HFFc6 (cell line): ENCODE results near the gene PRDX1. TPM values are rescaled to one million over a fixed set of nuclear protein-coding genes. Genes with fewer than 3 reads are reported as not detected.
"Not testable (repeated sequence)": the region's sequence is repeated elsewhere in the genome, so short reads cannot be mapped to it uniquely, and the experiment has no call there.

Experiments
- DNase-seq: peaks from one replicate; pipeline ENCODE4 v3.0.0-alpha.2; 2018
- H3K27ac Mint-ChIP-seq: 2 replicates; pipeline ENCODE4 v1.8.0; 2020; ENCODE audit warnings: mild to moderate bottlenecking, mixed read lengths
- H3K27me3 Mint-ChIP-seq: 2 replicates; pipeline ENCODE4 v1.8.0; 2021; ENCODE audit warnings: mild to moderate bottlenecking, moderate library complexity, mixed read lengths; ENCODE audit not compliant: insufficient read depth
- H3K36me3 Mint-ChIP-seq: 2 replicates; pipeline ENCODE4 v1.8.0; 2021; ENCODE audit warnings: low read depth, mixed read lengths
- H3K4me1 Mint-ChIP-seq: 2 replicates; pipeline ENCODE4 v1.8.0; 2020; ENCODE audit warnings: low read depth, mixed read lengths
- H3K4me3 Mint-ChIP-seq: 2 replicates; pipeline ENCODE4 v1.8.0; 2020; ENCODE audit warnings: mild to moderate bottlenecking, moderate library complexity, mixed read lengths
- H3K9me3 Mint-ChIP-seq: 2 replicates; pipeline ENCODE4 v1.8.0; 2020; ENCODE audit warnings: mild to moderate bottlenecking, mixed read lengths
- CTCF ChIP-seq: fragments of 200-600 bp; sonication (generic); IDR thresholded peaks from 2 replicates; pipeline ENCODE4 v1.5.0; 2021; ENCODE audit warnings: antibody characterized with exemption, mild to moderate bottlenecking
- total RNA-seq, 6 experiments: library from RNA; stranded (reverse); fragmentation: NEBNext Ultra II Directional; extraction: Animal tissue kit (Norgen Biotek cat#: 25700); gene quantifications; 2 replicates in 1 of 6; 3 replicates in 5 of 6; pipeline ENCODE4 v1.2.3, GENCODE V29; 2021

PRDX1 gene
- total RNA-seq, 6 experiments from 2014 or later, result 798 to 1,123 (median 999) TPM

GRCh38 chr1:45473302-45473701 lies 48.4 kb downstream of the PRDX1 start:
- H3K36me3 Mint-ChIP-seq, result no peaks in the 10 kb centered on the region
- no peaks in the 10 kb centered on the region for H3K4me1 Mint-ChIP-seq
- no peaks in the 10 kb centered on the region; the same call in 1 of the 2 replicates for H3K27me3 Mint-ChIP-seq
- no peak overlapping the region for H3K27ac Mint-ChIP-seq
- H3K4me3 Mint-ChIP-seq, result no peak overlapping the region
- DNase-seq, result no peak
- TF ChIP-seq CTCF, result no peak
- H3K9me3 Mint-ChIP-seq, result no peaks in the 10 kb centered on the region

- Mint-ChIP-seq H3K27ac (no peak overlapping the region), H3K4me1 (no peaks in the 10 kb centered on the region), H3K27me3 (peaks cover 1% of the 10 kb centered on the region; the same call in 1 of the 2 replicates), H3K4me3 (no peak overlapping the region), H3K36me3 (no peaks in the 10 kb centered on the region), H3K9me3 (no peaks in the 10 kb centered on the region)
- no peak for DNase-seq
- TF ChIP-seq CTCF, result no peak
Observed at GRCh38 chr1:45470306-45470798, 51.3 kb downstream of the PRDX1 start.

GRCh38 chr1:45467353-45467752 lies 54.3 kb downstream of the PRDX1 start:
- DNase-seq, H3K9me3 Mint-ChIP-seq, H3K27ac Mint-ChIP-seq, H3K27me3 Mint-ChIP-seq, H3K4me3 Mint-ChIP-seq, H3K4me1 Mint-ChIP-seq, H3K36me3 Mint-ChIP-seq: not testable (repeated sequence)

- peaks cover 3% of the 10 kb centered on the region for H3K27me3 Mint-ChIP-seq
- H3K27ac Mint-ChIP-seq, result no peak overlapping the region
Observed at GRCh38 chr1:45465277-45465676, 56.4 kb downstream of the PRDX1 start.

More at GRCh38 chr1:45465277-45465676, 56.4 kb downstream of the PRDX1 start:
- no peaks in the 10 kb centered on the region for H3K9me3 Mint-ChIP-seq
- no peaks in the 10 kb centered on the region for H3K36me3 Mint-ChIP-seq
- no peaks in the 10 kb centered on the region for H3K4me1 Mint-ChIP-seq
- no peak for TF ChIP-seq CTCF
- DNase-seq, result no peak
- no peak overlapping the region for H3K4me3 Mint-ChIP-seq

Other genes with a start within 250 kb of the PRDX1 start
- gene HPDL, start 195.0 kb downstream of the PRDX1 start, total RNA-seq, result under 1 TPM; 0.36 to 0.80 (median 0.58) TPM
- gene TOE1, start 181.7 kb downstream of the PRDX1 start, total RNA-seq, result 10 to 100 TPM in 3 of 6 experiments, 1 to 10 TPM in 3; 9.5 to 11.7 (median 10.1) TPM
- gene MUTYH, start 181.4 kb downstream of the PRDX1 start, total RNA-seq, result 10 to 100 TPM in 3 of 6 experiments, 1 to 10 TPM in 3; 8.7 to 12.9 (median 10.5) TPM
- 1 to 10 TPM in 2 of 6 experiments, under 1 TPM in 4; 0.54 to 1.4 (median 0.82) TPM for gene TESK2, start 30.7 kb downstream of the PRDX1 start, total RNA-seq
- gene CCDC163, start 21.8 kb downstream of the PRDX1 start, total RNA-seq, result 1 to 10 TPM; 1.3 to 2.4 (median 1.7) TPM
- 10 to 100 TPM; 11.1 to 12.9 (median 12.4) TPM for gene MMACHC, start 21.6 kb downstream of the PRDX1 start, total RNA-seq
- gene AKR1A1, start 28.9 kb upstream of the PRDX1 start, total RNA-seq, result 100 to 1,000 TPM; 105 to 125 (median 119) TPM
- 10 to 100 TPM; 41.6 to 77.7 (median 72.1) TPM for gene NASP, start 62.2 kb upstream of the PRDX1 start, total RNA-seq
- under 1 TPM; 0.24 to 0.79 (median 0.31) TPM for gene CCDC17, start 102.2 kb upstream of the PRDX1 start, total RNA-seq
- 10 to 100 TPM; 66.5 to 76.7 (median 68.1) TPM for gene GPBP1L1, start 164.6 kb upstream of the PRDX1 start, total RNA-seq
- 10 to 100 TPM; 18.5 to 27.5 (median 22.1) TPM for gene TMEM69, start 166.3 kb upstream of the PRDX1 start, total RNA-seq
- gene IPP, start 228.8 kb upstream of the PRDX1 start, total RNA-seq, result 10 to 100 TPM; 15.7 to 22.0 (median 18.9) TPM